Sigmoid colon (tissue), 3 donors: ENCODE measurements around the gene KYNU.

Experiments
- POLR2A ChIP-seq, 2 donors: fragments of 450-650 bp; IDR thresholded peaks; one replicate each; pipeline ENCODE4 v1.6.1; 2016; ENCODE audit warnings: antibody characterized with exemption in 2 of 2, mild to moderate bottlenecking in 2 of 2, moderate library complexity in 2 of 2
- TF ChIP-seq, protein P1 (sequence below), 4 experiments: fragments of 450-650 bp in 3 of 4; fragments of 200-600 bp in 1 of 4; IDR thresholded peaks; one replicate each; pipeline ENCODE4 v1.5.1; 2016 to 2019; ENCODE audit warnings: antibody characterized with exemption in 4 of 4, mild to moderate bottlenecking in 3 of 4, moderate library complexity in 2 of 4

DNA sequence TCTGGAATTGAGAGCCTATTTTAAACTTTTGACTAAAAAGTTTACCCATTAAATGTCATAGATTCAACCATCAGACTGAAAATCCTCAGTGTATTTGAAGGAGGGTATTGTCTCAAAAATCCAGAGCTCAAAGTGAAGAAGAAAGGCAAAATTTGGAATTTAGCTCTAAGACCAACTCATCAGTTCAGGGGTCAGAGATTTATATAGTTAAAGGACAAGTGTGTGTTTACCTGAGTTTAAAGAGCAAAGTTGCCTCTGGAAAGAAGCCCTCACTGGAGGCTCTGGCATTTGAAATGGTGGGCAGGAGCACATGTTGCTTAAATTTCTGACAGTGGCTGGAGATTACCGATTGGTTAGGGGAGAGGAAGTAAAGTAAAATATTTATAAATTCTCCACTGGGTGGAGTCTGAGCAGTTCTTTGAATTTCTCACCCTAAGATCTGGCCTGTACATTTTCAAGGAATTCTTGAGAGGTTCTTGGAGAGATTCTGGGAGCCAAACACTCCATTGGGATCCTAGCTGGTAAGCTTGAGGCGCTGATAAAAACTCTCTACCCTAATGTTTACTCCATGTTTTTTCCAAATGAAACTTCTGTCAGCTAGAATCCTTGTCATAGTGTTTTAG is at the start of gene KYNU:
- no peak for TF ChIP-seq POLR2A (IDR thresholded peaks at IDR 0.05)
- TF ChIP-seq, protein P1, sequence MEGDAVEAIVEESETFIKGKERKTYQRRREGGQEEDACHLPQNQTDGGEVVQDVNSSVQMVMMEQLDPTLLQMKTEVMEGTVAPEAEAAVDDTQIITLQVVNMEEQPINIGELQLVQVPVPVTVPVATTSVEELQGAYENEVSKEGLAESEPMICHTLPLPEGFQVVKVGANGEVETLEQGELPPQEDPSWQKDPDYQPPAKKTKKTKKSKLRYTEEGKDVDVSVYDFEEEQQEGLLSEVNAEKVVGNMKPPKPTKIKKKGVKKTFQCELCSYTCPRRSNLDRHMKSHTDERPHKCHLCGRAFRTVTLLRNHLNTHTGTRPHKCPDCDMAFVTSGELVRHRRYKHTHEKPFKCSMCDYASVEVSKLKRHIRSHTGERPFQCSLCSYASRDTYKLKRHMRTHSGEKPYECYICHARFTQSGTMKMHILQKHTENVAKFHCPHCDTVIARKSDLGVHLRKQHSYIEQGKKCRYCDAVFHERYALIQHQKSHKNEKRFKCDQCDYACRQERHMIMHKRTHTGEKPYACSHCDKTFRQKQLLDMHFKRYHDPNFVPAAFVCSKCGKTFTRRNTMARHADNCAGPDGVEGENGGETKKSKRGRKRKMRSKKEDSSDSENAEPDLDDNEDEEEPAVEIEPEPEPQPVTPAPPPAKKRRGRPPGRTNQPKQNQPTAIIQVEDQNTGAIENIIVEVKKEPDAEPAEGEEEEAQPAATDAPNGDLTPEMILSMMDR (IDR thresholded peaks at IDR 0.05): no peak
